Esophagus muscularis mucosa (tissue), 4 donors: ENCODE data around the gene EYA2. TPM values are rescaled to one million over a fixed set of nuclear protein-coding genes. Genes with fewer than 3 reads are reported as not detected.

Source experiments
- DNase-seq: peaks from one replicate; pipeline ENCODE4 v3.0.0-alpha.2; 2017; ENCODE audit errors: extremely low spot score
- H3K27ac ChIP-seq, 4 donors: fragments of 200-600 bp; sonication (generic); replicated peaks in 1 of 4; 1 replicate in 3 of 4; 2 replicates in 1 of 4; pipeline ENCODE4 v1.5.1; 2016 to 2019; ENCODE audit warnings: mild to moderate bottlenecking in 1 of 4
- H3K27me3 ChIP-seq, 4 donors: fragments of 200-600 bp; sonication (generic); one replicate each; pipeline versions ENCODE4 v1.5.1 to v1.6.0; 2016 to 2019
- H3K36me3 ChIP-seq, 4 donors: fragments of 200-600 bp; sonication (generic); one replicate each; pipeline ENCODE4 v1.5.1; 2016 to 2019
- H3K4me1 ChIP-seq, 4 donors: fragments of 200-600 bp; sonication (generic); one replicate each; pipeline ENCODE4 v1.5.1; 2016 to 2019
- H3K4me3 ChIP-seq, 4 donors: fragments of 200-600 bp; sonication (generic); 1 replicate in 2 of 4; 2 replicates in 2 of 4; pipeline ENCODE4 v1.5.1; 2016 to 2019; ENCODE audit warnings: mild to moderate bottlenecking in 4 of 4, moderate library complexity in 1 of 4
- H3K9me3 ChIP-seq, 4 donors: fragments of 200-600 bp; sonication (generic); 1 replicate in 3 of 4; 2 replicates in 1 of 4; pipeline ENCODE4 v1.5.1; 2016 to 2019
- CTCF ChIP-seq, 3 experiments: fragments of 200-600 bp in 2 of 3; fragments of 450-650 bp in 1 of 3; sonication (generic) in 2 of 3; IDR thresholded peaks; one replicate each; pipeline ENCODE4 v1.5.1; 2017 to 2019; ENCODE audit warnings: antibody characterized with exemption in 3 of 3, mild to moderate bottlenecking in 2 of 3, moderate library complexity in 1 of 3
- EP300 ChIP-seq: sonication (generic); formaldehyde crosslinking; IDR thresholded peaks from one replicate; pipeline ENCODE4 v1.6.1; 2017; ENCODE audit warnings: antibody characterized with exemption
- POLR2A ChIP-seq: fragments of 450-650 bp; IDR thresholded peaks from one replicate; pipeline ENCODE4 v1.6.1; 2017; ENCODE audit warnings: antibody characterized with exemption, moderate library complexity, mild to moderate bottlenecking, low read depth
- POLR2AphosphoS5 ChIP-seq, 2 donors: sonication (generic); formaldehyde crosslinking; IDR thresholded peaks; one replicate each; pipeline ENCODE4 v1.6.1; 2017; ENCODE audit warnings: antibody characterized with exemption in 2 of 2
- WGBS: methylation state at CpG from one replicate; pipeline ENCODE4 v1.1.5; 2018; 5-methylcytosine and 5-hydroxymethylcytosine counted together
- intact Hi-C: fragments of 100-400 bp; cut with DNase I; formaldehyde crosslinking; loops from one replicate; pipeline ENCODE4 v1.15.1; 2023
- total RNA-seq, 4 donors: library from RNA; depleted of rRNA; stranded (reverse); fragments of >200 nt; gene quantifications; one replicate each; pipeline versions ENCODE4 v1.1.0 to v1.2.1, GENCODE V29; 2016

Gene EYA2
- total RNA-seq, 4 donors from 2014 or later, result 1.2 to 5.9 (median 4.2) TPM

- no peak overlapping the region for H3K27ac ChIP-seq
- H3K9me3 ChIP-seq, result no peaks in the 10 kb centered on the region
- no peak for DNase-seq
- TF ChIP-seq CTCF (IDR thresholded peaks at IDR 0.05), result no peak
- TF ChIP-seq EP300, result no peak
- no peak for TF ChIP-seq POLR2AphosphoS5 (IDR thresholded peaks at IDR 0.05)
- no peak for TF ChIP-seq POLR2A
- H3K4me1 ChIP-seq, result peaks cover 0 to 9% (median 2%) of the 10 kb centered on the region in 4 donors
- no peaks in the 10 kb centered on the region for H3K36me3 ChIP-seq
- no peaks in the 10 kb centered on the region for H3K27me3 ChIP-seq
- no peak overlapping the region for H3K4me3 ChIP-seq
- intact Hi-C loops, result no loop called here
- WGBS, result 44% methylated on average over 13 of the region's 13 CpGs
Measured at GRCh38 chr20:47055699-47056369, 161.2 kb downstream of the EYA2 start.

DNA sequence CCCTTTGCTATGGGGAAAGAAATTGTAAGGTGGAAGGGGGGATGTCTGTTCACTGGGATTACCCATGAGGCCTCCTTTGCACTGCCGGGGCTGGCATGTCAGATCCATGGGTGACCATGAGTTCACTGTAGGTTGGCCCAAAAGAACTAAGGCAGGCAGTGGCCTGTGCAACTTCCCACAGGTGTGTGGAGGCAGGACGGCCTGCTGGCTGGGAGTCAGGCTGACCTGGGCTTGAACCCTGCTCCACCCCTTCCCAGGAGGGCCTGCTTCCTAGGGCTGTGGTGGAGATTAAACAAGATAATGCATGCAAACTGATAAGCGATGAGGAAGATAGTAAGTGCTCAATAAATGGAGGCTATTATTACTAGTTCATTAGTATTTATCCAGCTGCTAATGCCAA, 163.0 kb downstream of the EYA2 start:
- Histone ChIP-seq H3K36me3 (no peaks in the 10 kb centered on the region), H3K9me3 (no peaks in the 10 kb centered on the region), H3K4me3 (no peak overlapping the region), H3K27me3 (no peaks in the 10 kb centered on the region), H3K27ac (no peak overlapping the region), H3K4me1 (peaks cover 0 to 9% (median 2%) of the 10 kb centered on the region in 4 donors)
- WGBS, result 97% methylated on average over 3 of the region's 3 CpGs
- intact Hi-C loops, result no loop called here
- no peak for DNase-seq
- TF ChIP-seq POLR2AphosphoS5 (IDR thresholded peaks at IDR 0.05), result no peak

DNA sequence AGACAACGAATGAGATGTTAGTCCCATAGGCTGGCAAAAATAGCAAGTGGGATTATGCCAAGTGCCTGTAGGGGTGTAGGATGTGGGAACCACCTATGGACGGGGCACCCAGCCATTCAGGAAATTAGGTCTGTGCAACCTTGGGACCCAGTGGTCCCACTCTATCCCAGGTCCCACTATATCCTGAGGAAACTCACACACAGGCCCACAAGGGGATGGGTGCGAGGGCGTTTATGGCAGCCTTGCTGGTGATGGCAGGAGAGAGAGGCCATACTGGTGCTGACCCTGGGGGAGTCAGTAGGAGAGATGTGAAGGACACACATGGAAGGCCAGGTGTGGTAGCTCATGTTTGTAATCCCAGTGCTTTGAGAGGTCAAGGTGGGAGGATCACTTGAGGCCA, 163.6 kb downstream of the EYA2 start:
- intact Hi-C loops, result no loop called here
- DNase-seq, result no peak
- TF ChIP-seq POLR2AphosphoS5 (IDR thresholded peaks at IDR 0.05) (no peak), CTCF (IDR thresholded peaks at IDR 0.05) (no peak), EP300 (no peak), POLR2A (no peak)
- no peaks in the 10 kb centered on the region for H3K36me3 ChIP-seq
- no peaks in the 10 kb centered on the region for H3K9me3 ChIP-seq
- H3K27ac ChIP-seq, result no peak overlapping the region
- no peaks in the 10 kb centered on the region for H3K27me3 ChIP-seq
- H3K4me3 ChIP-seq, result no peak overlapping the region
- peaks cover 0 to 9% (median 2%) of the 10 kb centered on the region in 4 donors for H3K4me1 ChIP-seq
- WGBS, result 89% methylated on average over 4 of the region's 4 CpGs

DNA sequence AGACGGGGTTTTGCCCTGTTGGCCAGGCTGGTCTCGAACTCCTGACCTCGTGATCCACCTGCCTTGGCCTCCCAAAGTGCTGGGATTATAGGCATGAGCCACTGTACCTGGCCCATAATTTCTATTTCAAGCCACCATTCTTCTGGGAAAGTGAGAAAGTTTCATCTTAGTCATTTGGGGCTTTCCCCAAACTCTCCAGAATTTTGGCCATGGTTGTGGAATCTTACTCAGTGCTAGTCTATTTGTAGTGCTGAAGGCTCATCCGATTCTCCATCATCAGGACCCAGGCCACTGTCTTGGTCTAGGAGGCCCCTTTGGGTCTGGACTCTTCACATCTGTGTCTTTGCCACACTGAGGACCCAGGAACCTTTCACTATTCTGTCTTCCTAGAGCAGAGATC, 164.9 kb downstream of the EYA2 start:
- DNase-seq, result no peak
- no peak for TF ChIP-seq CTCF (IDR thresholded peaks at IDR 0.05)
- no peak for TF ChIP-seq POLR2AphosphoS5 (IDR thresholded peaks at IDR 0.05)
- no peak for TF ChIP-seq POLR2A
- TF ChIP-seq EP300, result no peak

DNA sequence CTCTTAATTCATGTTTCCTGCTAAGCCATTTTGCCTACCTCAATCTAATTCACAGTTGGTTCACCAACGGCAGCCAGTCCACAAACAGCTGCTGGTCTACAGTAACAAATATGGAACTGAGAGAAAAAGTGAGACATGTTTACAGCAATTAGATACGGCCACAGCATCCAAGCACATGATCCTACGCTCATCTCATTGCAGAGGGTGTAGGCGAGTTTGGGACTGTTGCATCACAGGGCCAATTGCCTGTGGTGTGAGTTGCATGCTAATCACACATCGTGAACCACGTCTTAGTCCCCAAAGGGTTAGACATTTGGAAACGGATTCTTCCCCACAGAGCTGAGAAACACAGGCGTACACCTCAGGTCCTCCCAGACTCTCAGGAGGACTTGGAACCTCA, 166.9 kb downstream of the EYA2 start:
- no peak for TF ChIP-seq CTCF (IDR thresholded peaks at IDR 0.05)
- no peak for TF ChIP-seq POLR2A
- no peak for TF ChIP-seq POLR2AphosphoS5 (IDR thresholded peaks at IDR 0.05)
- TF ChIP-seq EP300, result no peak
- Histone ChIP-seq H3K27me3 (no peaks in the 10 kb centered on the region), H3K9me3 (peaks cover 0 to 3% (median 0%) of the 10 kb centered on the region in 4 donors), H3K4me3 (no peak overlapping the region), H3K4me1 (no peaks in the 10 kb centered on the region), H3K36me3 (no peaks in the 10 kb centered on the region), H3K27ac (no peak overlapping the region)
- no peak for DNase-seq
- intact Hi-C loops, result no loop called here
- WGBS, result 96% methylated on average over 8 of the region's 8 CpGs

More for the DNA sequence above, 164.9 kb downstream of the EYA2 start:
- Histone ChIP-seq H3K4me3 (no peak overlapping the region), H3K9me3 (no peaks in the 10 kb centered on the region), H3K27me3 (no peaks in the 10 kb centered on the region), H3K4me1 (peaks cover 0 to 9% (median 2%) of the 10 kb centered on the region in 4 donors), H3K27ac (no peak overlapping the region), H3K36me3 (no peaks in the 10 kb centered on the region)
- intact Hi-C loops, result no loop called here
- WGBS, result 82% methylated on average over 4 of the region's 4 CpGs
